ENCODE data around the gene GSX1.

Gene GSX1

DNA sequence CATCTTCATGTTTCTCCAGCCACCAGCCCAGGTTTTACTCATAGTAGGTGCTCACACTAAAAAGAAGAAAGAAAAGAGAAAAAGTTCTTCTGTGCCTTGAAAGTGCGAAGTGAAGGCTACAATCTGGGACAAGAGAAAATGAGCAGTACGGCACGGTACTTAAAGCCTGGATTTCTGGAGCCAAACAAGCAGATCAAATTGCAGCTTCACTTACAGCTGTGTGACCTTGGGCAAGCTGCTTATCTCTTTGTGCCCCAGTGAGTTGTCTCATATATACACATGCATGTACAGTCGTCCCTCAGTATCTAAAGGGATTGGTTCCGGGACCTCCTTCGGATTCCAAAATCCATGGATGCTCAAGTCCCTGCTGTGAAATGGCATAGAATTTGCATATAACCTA lies 41.8 kb downstream of the GSX1 start:
- no peak for DNase-seq

GRCh38 chr13:27835799-27836198 lies 43.5 kb downstream of the GSX1 start:
- DNase-seq: no peak

GRCh38 chr13:27839809-27840467 lies 47.7 kb downstream of the GSX1 start:
- no peak for DNase-seq

GRCh38 chr13:27842571-27842970 lies 50.3 kb downstream of the GSX1 start:
- no peak for DNase-seq

Data from fibroblast of upper back skin (primary cell).